ENCODE measurements around the gene BBS9. TPM values are rescaled to one million over a fixed set of nuclear protein-coding genes. Genes with fewer than 3 reads are reported as not detected.

BBS9 gene
- total and polyA plus RNA-seq, 2 experiments from 2014 or later, result 10.2 to 15.0 TPM

DNA sequence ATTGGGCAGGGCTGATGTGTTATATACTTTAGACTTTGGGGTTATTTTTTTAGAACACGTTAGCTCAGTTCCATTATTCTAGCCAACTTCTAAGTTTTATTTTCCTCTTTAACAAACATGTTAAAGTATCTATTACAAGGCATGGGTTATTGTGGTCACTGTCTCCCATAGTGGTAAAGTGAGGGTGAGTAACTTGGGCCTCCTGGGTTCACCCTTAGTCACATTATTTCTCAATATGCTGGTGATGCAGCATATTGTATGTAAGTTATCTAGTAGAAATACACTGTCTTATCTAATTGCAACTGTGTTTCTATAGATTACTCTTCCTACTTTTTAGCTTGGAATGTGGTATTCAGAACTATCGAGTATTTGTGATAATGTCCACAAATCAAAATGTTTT is 65.9 kb downstream of the BBS9 start:
- 45 to 50% methylated on average over 2 of the region's 2 CpGs for WGBS, 2 experiments (ENCODE audit: low coverage in 1 of 2, low lambda C conversion rate in 2 of 2, missing lambda C conversion rate in 2 of 2)
- no peaks in the 10 kb centered on the region for H3K36me3 ChIP-seq (ENCODE audit: low read depth)
- TF ChIP-seq EZH2 (IDR thresholded peaks at IDR 0.05; ENCODE audit: insufficient read depth, poor library complexity, severe bottlenecking) (no peak), EZH2phosphoT487 (IDR thresholded peaks at IDR 0.05; ENCODE audit: insufficient read depth, low read depth) (peak; percentile 84; the same call in 1 of the 2 replicates)

GRCh38 chr7:33196221-33196620 is 66.9 kb downstream of the BBS9 start:
- H3K27me3 ChIP-seq (replicated peaks; ENCODE audit: insufficient read depth), result no peaks in the 10 kb centered on the region
- no peak overlapping the region for H3K27ac ChIP-seq
- H4K20me1 ChIP-seq (ENCODE audit: insufficient read depth), result no peaks in the 10 kb centered on the region
- peak; percentile 7 for DNase-seq
- H3K36me3 ChIP-seq (ENCODE audit: low read depth), result no peaks in the 10 kb centered on the region
- peaks cover 18% of the 10 kb centered on the region for H3K4me1 ChIP-seq (ENCODE audit: insufficient read depth)
- no peaks in the 10 kb centered on the region for H3K9me3 ChIP-seq (ENCODE audit: low read depth)
- in situ Hi-C loops (cut with MboI), result no loop called here
- no peak overlapping the region for H2AFZ ChIP-seq
- peaks cover 13% of the 10 kb centered on the region for H3F3A ChIP-seq (ENCODE audit: insufficient read depth)
- no peaks in the 10 kb centered on the region for H3K79me2 ChIP-seq (ENCODE audit: insufficient read depth)
- no peak for TF ChIP-seq EZH2 (IDR thresholded peaks at IDR 0.05; ENCODE audit: insufficient read depth, poor library complexity, severe bottlenecking)
- TF ChIP-seq EZH2phosphoT487 (IDR thresholded peaks at IDR 0.05; ENCODE audit: insufficient read depth, low read depth), result no peak
- no peaks in the 10 kb centered on the region for H3K9me2 ChIP-seq (ENCODE audit: insufficient read depth)
- no peak overlapping the region for H3K4me2 ChIP-seq (ENCODE audit: unreplicated experiment)
- no peak overlapping the region for H3K9ac ChIP-seq
- no peak overlapping the region for H3K4me3 ChIP-seq
- WGBS, 2 experiments (ENCODE audit: low coverage in 1 of 2, low lambda C conversion rate in 2 of 2, missing lambda C conversion rate in 2 of 2), result 58 to 63% methylated on average over 2 of the region's 2 CpGs

More for the DNA sequence above, 65.9 kb downstream of the BBS9 start:
- no peak overlapping the region for H3K9ac ChIP-seq
- H3K9me2 ChIP-seq (ENCODE audit: insufficient read depth), result no peaks in the 10 kb centered on the region
- H3K4me1 ChIP-seq (ENCODE audit: insufficient read depth), result peaks cover 18% of the 10 kb centered on the region
- peaks cover 13% of the 10 kb centered on the region for H3F3A ChIP-seq (ENCODE audit: insufficient read depth)
- H3K27me3 ChIP-seq (replicated peaks; ENCODE audit: insufficient read depth), result no peaks in the 10 kb centered on the region
- peak; percentile 92 for DNase-seq
- no peak overlapping the region for H3K4me3 ChIP-seq
- no peaks in the 10 kb centered on the region for H3K9me3 ChIP-seq (ENCODE audit: low read depth)
- H3K27ac ChIP-seq, result peak overlapping the region; percentile 54
- H2AFZ ChIP-seq, result no peak overlapping the region
- H3K4me2 ChIP-seq (ENCODE audit: unreplicated experiment), result peak overlapping the region; percentile 31
- in situ Hi-C loops (cut with MboI), result no loop called here
- H3K79me2 ChIP-seq (ENCODE audit: insufficient read depth), result no peaks in the 10 kb centered on the region
- H4K20me1 ChIP-seq (ENCODE audit: insufficient read depth), result no peaks in the 10 kb centered on the region

DNA sequence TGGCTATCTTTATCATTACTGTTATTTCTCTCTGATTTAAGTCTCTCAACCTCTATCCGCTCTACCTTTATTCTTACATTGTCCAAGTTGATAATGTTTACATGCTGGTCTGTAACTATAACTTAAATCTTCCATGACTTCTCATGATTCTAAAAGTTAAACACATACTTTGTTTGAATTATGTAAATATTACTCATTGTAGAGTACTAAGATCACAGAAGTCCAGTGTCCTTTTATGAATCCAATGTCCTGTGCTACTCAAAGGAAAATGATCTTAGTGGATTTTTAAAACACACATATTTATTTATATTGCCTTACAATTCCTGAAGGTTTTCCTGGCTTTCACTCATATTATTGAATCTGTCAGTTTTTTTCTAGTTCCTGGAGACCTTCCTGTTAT is 70.9 kb downstream of the BBS9 start:
- H3K9ac ChIP-seq, result no peak overlapping the region
- no peaks in the 10 kb centered on the region for H3K36me3 ChIP-seq (ENCODE audit: low read depth)
- H3K79me2 ChIP-seq (ENCODE audit: insufficient read depth), result no peaks in the 10 kb centered on the region
- WGBS, 2 experiments (ENCODE audit: low coverage in 1 of 2, low lambda C conversion rate in 2 of 2, missing lambda C conversion rate in 2 of 2), result 86 to 93% methylated on average over 1 of the region's 1 CpG
- 0 out of 2 replicates have a peak, but pooled peaks cover 4% of the 10 kb centered on the region for H3F3A ChIP-seq (ENCODE audit: insufficient read depth)
- H3K9me2 ChIP-seq (ENCODE audit: insufficient read depth), result no peaks in the 10 kb centered on the region
- H4K20me1 ChIP-seq (ENCODE audit: insufficient read depth), result no peaks in the 10 kb centered on the region
- no peak for DNase-seq
- in situ Hi-C loops (cut with MboI), result no loop called here
- no peak overlapping the region for H3K4me3 ChIP-seq
- no peaks in the 10 kb centered on the region for H3K9me3 ChIP-seq (ENCODE audit: low read depth)
- no peak overlapping the region for H2AFZ ChIP-seq
- no peak overlapping the region for H3K4me2 ChIP-seq (ENCODE audit: unreplicated experiment)
- no peak overlapping the region for H3K27ac ChIP-seq
- no peaks in the 10 kb centered on the region for H3K27me3 ChIP-seq (replicated peaks; ENCODE audit: insufficient read depth)
- TF ChIP-seq EZH2 (IDR thresholded peaks at IDR 0.05; ENCODE audit: insufficient read depth, poor library complexity, severe bottlenecking) (no peak), EZH2phosphoT487 (IDR thresholded peaks at IDR 0.05; ENCODE audit: insufficient read depth, low read depth) (no peak)
- peaks cover 12% of the 10 kb centered on the region; the same call in 1 of the 2 replicates for H3K4me1 ChIP-seq (ENCODE audit: insufficient read depth)

- H3K36me3 ChIP-seq (ENCODE audit: low read depth), result no peaks in the 10 kb centered on the region
- no peaks in the 10 kb centered on the region for H3K27me3 ChIP-seq (replicated peaks; ENCODE audit: insufficient read depth)
- no peaks in the 10 kb centered on the region for H3K4me1 ChIP-seq (ENCODE audit: insufficient read depth)
- H3K4me2 ChIP-seq (ENCODE audit: unreplicated experiment), result no peak overlapping the region
- peak; percentile 26 for DNase-seq
- H4K20me1 ChIP-seq (ENCODE audit: insufficient read depth), result no peaks in the 10 kb centered on the region
- in situ Hi-C loops (cut with MboI), result no loop called here
- no peak overlapping the region for H3K27ac ChIP-seq
- no peaks in the 10 kb centered on the region for H3K79me2 ChIP-seq (ENCODE audit: insufficient read depth)
- H3K4me3 ChIP-seq, result no peak overlapping the region
- H3K9me3 ChIP-seq (ENCODE audit: low read depth), result no peaks in the 10 kb centered on the region
- no peaks in the 10 kb centered on the region for H3F3A ChIP-seq (ENCODE audit: insufficient read depth)
- H3K9me2 ChIP-seq (ENCODE audit: insufficient read depth), result no peaks in the 10 kb centered on the region
- no peak overlapping the region for H3K9ac ChIP-seq
- H2AFZ ChIP-seq, result no peak overlapping the region
- no peak for TF ChIP-seq EZH2phosphoT487 (IDR thresholded peaks at IDR 0.05; ENCODE audit: insufficient read depth, low read depth)
- no peak for TF ChIP-seq EZH2 (IDR thresholded peaks at IDR 0.05; ENCODE audit: insufficient read depth, poor library complexity, severe bottlenecking)
- 73 to 91% methylated on average over 2 of the region's 2 CpGs for WGBS, 2 experiments (ENCODE audit: low coverage in 1 of 2, low lambda C conversion rate in 2 of 2, missing lambda C conversion rate in 2 of 2)
Observed at GRCh38 chr7:33201821-33202220, 72.5 kb downstream of the BBS9 start.

GRCh38 chr7:33210958-33211357 is 81.6 kb downstream of the BBS9 start:
- no peaks in the 10 kb centered on the region for H3K79me2 ChIP-seq (ENCODE audit: insufficient read depth)
- H3K9ac ChIP-seq, result no peak overlapping the region
- no peak for TF ChIP-seq EZH2 (IDR thresholded peaks at IDR 0.05; ENCODE audit: insufficient read depth, poor library complexity, severe bottlenecking)
- no peak for TF ChIP-seq EZH2phosphoT487 (IDR thresholded peaks at IDR 0.05; ENCODE audit: insufficient read depth, low read depth)
- H3K4me3 ChIP-seq, result no peak overlapping the region
- no peaks in the 10 kb centered on the region for H3F3A ChIP-seq (ENCODE audit: insufficient read depth)
- no peak overlapping the region for H2AFZ ChIP-seq
- H3K36me3 ChIP-seq (ENCODE audit: low read depth), result no peaks in the 10 kb centered on the region
- H3K9me3 ChIP-seq (ENCODE audit: low read depth), result no peaks in the 10 kb centered on the region
- H3K27ac ChIP-seq, result no peak overlapping the region
- no peaks in the 10 kb centered on the region for H4K20me1 ChIP-seq (ENCODE audit: insufficient read depth)
- no peaks in the 10 kb centered on the region for H3K9me2 ChIP-seq (ENCODE audit: insufficient read depth)
- no peaks in the 10 kb centered on the region for H3K4me1 ChIP-seq (ENCODE audit: insufficient read depth)
- no peak overlapping the region for H3K4me2 ChIP-seq (ENCODE audit: unreplicated experiment)
- H3K27me3 ChIP-seq (replicated peaks; ENCODE audit: insufficient read depth), result no peaks in the 10 kb centered on the region
- in situ Hi-C loops (cut with MboI), result no loop called here
- no peak for DNase-seq
- 97 to 100% methylated on average over 1 of the region's 1 CpG for WGBS, 2 experiments (ENCODE audit: low coverage in 1 of 2, low lambda C conversion rate in 2 of 2, missing lambda C conversion rate in 2 of 2)

All from GM23248 (cell line).